ENCODE results near the gene IL21R.
"Not testable (repeated sequence)": the region's sequence is repeated elsewhere in the genome, so short reads cannot be mapped to it uniquely, and the experiment has no call there.

IL21R gene

GRCh38 chr16:27447301-27447700 lies 45.3 kb downstream of the IL21R start:
- no peak for DNase-seq

- DNase-seq = no peak
These were observed 46.8 kb downstream of the IL21R start for GRCh38 chr16:27448532-27449433.

- peak; percentile 79 for DNase-seq
These were observed 47.6 kb downstream of the IL21R start for GRCh38 chr16:27449434-27450195.

GRCh38 chr16:27450196-27450549 lies 48.2 kb downstream of the IL21R start:
- no peak for DNase-seq

- no peak for DNase-seq
These were observed 50.9 kb downstream of the IL21R start for GRCh38 chr16:27452569-27453493.

- DNase-seq = no peak
These were observed 51.5 kb downstream of the IL21R start for GRCh38 chr16:27453494-27453825.

GRCh38 chr16:27455700-27456099 lies 53.7 kb downstream of the IL21R start:
- DNase-seq = no peak

- DNase-seq = not testable (repeated sequence)
These were observed 55.6 kb downstream of the IL21R start for GRCh38 chr16:27457605-27457900.

- DNase-seq = no peak
These were observed 56.3 kb downstream of the IL21R start for GRCh38 chr16:27458258-27458657.

- DNase-seq = no peak
These were observed 57.2 kb downstream of the IL21R start for GRCh38 chr16:27458987-27459688.

- DNase-seq = no peak
These were observed 58.2 kb downstream of the IL21R start for GRCh38 chr16:27460213-27460612.

GRCh38 chr16:27460663-27461482 lies 58.9 kb downstream of the IL21R start:
- no peak for DNase-seq

GRCh38 chr16:27461483-27462171 lies 59.7 kb downstream of the IL21R start:
- DNase-seq = no peak

- DNase-seq = no peak
These were observed 60.3 kb downstream of the IL21R start for GRCh38 chr16:27462200-27462845.

GRCh38 chr16:27462846-27463682 lies 61.1 kb downstream of the IL21R start:
- no peak for DNase-seq

- DNase-seq = peak; percentile 43
These were observed 62.0 kb downstream of the IL21R start for GRCh38 chr16:27463741-27464591.

GRCh38 chr16:27464626-27465482 lies 62.9 kb downstream of the IL21R start:
- no peak for DNase-seq

- no peak for DNase-seq
These were observed 63.5 kb downstream of the IL21R start for GRCh38 chr16:27465483-27465879.

All from effector CD4-positive, alpha-beta T cell (primary cell).